Lung microvascular endothelial cell (primary cell): ENCODE measurements around the gene SLC35F3. TPM values are rescaled to one million over a fixed set of nuclear protein-coding genes. Genes with fewer than 3 reads are reported as not detected.
"Not testable (repeated sequence)": the region's sequence is repeated elsewhere in the genome, so short reads cannot be mapped to it uniquely, and the experiment has no call there.

ENCODE experiments used
- DNase-seq, 2 donors: peaks; one replicate each; pipeline versions ENCODE4 v3.0.0 to v3.0.0-alpha.2; 2010; ENCODE audit warnings: low read depth in 2 of 2
- total RNA-seq: library from RNA; depleted of rRNA; stranded (reverse); fragments of >200 nt; gene quantifications from 2 replicates; pipeline ENCODE4 v1.2.1, GENCODE V29; 2014

SLC35F3 gene
- total RNA-seq, 1 donor from 2014 or later: not detected

GRCh38 chr1:234316486-234316885 is 412.0 kb downstream of the SLC35F3 start:
- DNase-seq: no peak

- no peak for DNase-seq
These were observed 412.5 kb downstream of the SLC35F3 start for GRCh38 chr1:234316937-234317336.

GRCh38 chr1:234320069-234320468 is 415.6 kb downstream of the SLC35F3 start:
- no peak for DNase-seq

- DNase-seq: no peak
These were observed 416.1 kb downstream of the SLC35F3 start for GRCh38 chr1:234320549-234320948.

- no peak for DNase-seq
These were observed 416.8 kb downstream of the SLC35F3 start for GRCh38 chr1:234321231-234321630.

- no peak for DNase-seq
These were observed 417.6 kb downstream of the SLC35F3 start for GRCh38 chr1:234322097-234322496.

- DNase-seq: peak; percentile 48 to 51
These were observed 418.5 kb downstream of the SLC35F3 start for GRCh38 chr1:234322979-234323378.

- DNase-seq: no peak
These were observed 420.3 kb downstream of the SLC35F3 start for GRCh38 chr1:234324821-234325220.

- no peak for DNase-seq
These were observed 421.5 kb downstream of the SLC35F3 start for GRCh38 chr1:234325878-234326496.

GRCh38 chr1:234326497-234327366 is 422.3 kb downstream of the SLC35F3 start:
- peak; percentile 50 to 64 for DNase-seq

- DNase-seq: no peak
These were observed 423.2 kb downstream of the SLC35F3 start for GRCh38 chr1:234327577-234328164.

GRCh38 chr1:234330843-234331215 is 426.4 kb downstream of the SLC35F3 start:
- DNase-seq: no peak

GRCh38 chr1:234331507-234331906 is 427.0 kb downstream of the SLC35F3 start:
- no peak for DNase-seq

- DNase-seq: no peak
These were observed 431.9 kb downstream of the SLC35F3 start for GRCh38 chr1:234336359-234336758.

GRCh38 chr1:234337233-234337632 is 432.8 kb downstream of the SLC35F3 start:
- DNase-seq: no peak

- DNase-seq: no peak
These were observed 436.1 kb downstream of the SLC35F3 start for GRCh38 chr1:234340528-234340927.

GRCh38 chr1:234342774-234343173 is 438.3 kb downstream of the SLC35F3 start:
- DNase-seq: no peak

GRCh38 chr1:234345237-234345636 is 440.8 kb downstream of the SLC35F3 start:
- DNase-seq: no peak

GRCh38 chr1:234348964-234349363 is 444.5 kb downstream of the SLC35F3 start:
- DNase-seq: no peak

GRCh38 chr1:234355782-234356510 is 451.5 kb downstream of the SLC35F3 start:
- no peak for DNase-seq

- not testable (repeated sequence) for DNase-seq
These were observed 452.3 kb downstream of the SLC35F3 start for GRCh38 chr1:234356615-234357269.
